Measurements from ENCODE around the gene IL10RB. TPM values are rescaled to one million over a fixed set of nuclear protein-coding genes. Genes with fewer than 3 reads are reported as not detected.

IL10RB gene
- total and polyA plus RNA-seq, 2 of the 13 experiments (the other 11 are each of a cell fraction or from before 2014, with no cell fraction given) = 17.4 to 18.2 TPM

- TF ChIP-seq SUZ12 (IDR thresholded peaks at IDR 0.05; ENCODE audit: low read depth, low read length) (no peak), EEA1 (CRISPR knock-in tag; IDR thresholded peaks at IDR 0.05; ENCODE audit: borderline replicate concordance) (no peak), TBP (CRISPR knock-in tag; IDR thresholded peaks at IDR 0.05) (no peak), RXRA (CRISPR knock-in tag; IDR thresholded peaks at IDR 0.05) (0 out of 2 replicates have a peak, but pooled peaks have one; percentile 20), MED13 (CRISPR knock-in tag; IDR thresholded peaks at IDR 0.05) (no peak), ISX (CRISPR knock-in tag; conservative IDR thresholded peaks at IDR 0.05) (no peak), ARID4A (CRISPR knock-in tag; IDR thresholded peaks at IDR 0.05; ENCODE audit: borderline replicate concordance) (peak; percentile 72; the same call in 1 of the 2 replicates), MBNL3 (CRISPR knock-in tag; conservative IDR thresholded peaks at IDR 0.05) (no peak), NFKBIZ (CRISPR knock-in tag; IDR thresholded peaks at IDR 0.05) (no peak), ZNF180 (CRISPR knock-in tag; IDR thresholded peaks at IDR 0.05; ENCODE audit: borderline replicate concordance, low read depth) (no peak), SP4 (CRISPR knock-in tag; IDR thresholded peaks at IDR 0.05) (peak; percentile 18; the same call in 1 of the 2 replicates), ZNF563 (CRISPR knock-in tag; IDR thresholded peaks at IDR 0.05) (no peak), ZNF274 (CRISPR knock-in tag; IDR thresholded peaks at IDR 0.05) (no peak), ZNF772 (CRISPR knock-in tag; IDR thresholded peaks at IDR 0.05) (no peak), U2AF1 (optimal IDR thresholded peaks at IDR 0.05; ENCODE audit: low read depth, low read length) (no peak), ZNF549 (CRISPR knock-in tag; IDR thresholded peaks at IDR 0.05) (no peak), HNRNPH1 (optimal IDR thresholded peaks at IDR 0.05; ENCODE audit: low read depth, low read length) (no peak), MLX (CRISPR knock-in tag; IDR thresholded peaks at IDR 0.05) (no peak), ETS1 (CRISPR knock-in tag; IDR thresholded peaks at IDR 0.05) (no peak)
- TF ChIP-seq, protein P1, sequence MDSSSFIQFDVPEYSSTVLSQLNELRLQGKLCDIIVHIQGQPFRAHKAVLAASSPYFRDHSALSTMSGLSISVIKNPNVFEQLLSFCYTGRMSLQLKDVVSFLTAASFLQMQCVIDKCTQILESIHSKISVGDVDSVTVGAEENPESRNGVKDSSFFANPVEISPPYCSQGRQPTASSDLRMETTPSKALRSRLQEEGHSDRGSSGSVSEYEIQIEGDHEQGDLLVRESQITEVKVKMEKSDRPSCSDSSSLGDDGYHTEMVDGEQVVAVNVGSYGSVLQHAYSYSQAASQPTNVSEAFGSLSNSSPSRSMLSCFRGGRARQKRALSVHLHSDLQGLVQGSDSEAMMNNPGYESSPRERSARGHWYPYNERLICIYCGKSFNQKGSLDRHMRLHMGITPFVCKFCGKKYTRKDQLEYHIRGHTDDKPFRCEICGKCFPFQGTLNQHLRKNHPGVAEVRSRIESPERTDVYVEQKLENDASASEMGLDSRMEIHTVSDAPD (CRISPR knock-in tag; IDR thresholded peaks at IDR 0.05) = no peak
- TF ChIP-seq, protein P2, sequence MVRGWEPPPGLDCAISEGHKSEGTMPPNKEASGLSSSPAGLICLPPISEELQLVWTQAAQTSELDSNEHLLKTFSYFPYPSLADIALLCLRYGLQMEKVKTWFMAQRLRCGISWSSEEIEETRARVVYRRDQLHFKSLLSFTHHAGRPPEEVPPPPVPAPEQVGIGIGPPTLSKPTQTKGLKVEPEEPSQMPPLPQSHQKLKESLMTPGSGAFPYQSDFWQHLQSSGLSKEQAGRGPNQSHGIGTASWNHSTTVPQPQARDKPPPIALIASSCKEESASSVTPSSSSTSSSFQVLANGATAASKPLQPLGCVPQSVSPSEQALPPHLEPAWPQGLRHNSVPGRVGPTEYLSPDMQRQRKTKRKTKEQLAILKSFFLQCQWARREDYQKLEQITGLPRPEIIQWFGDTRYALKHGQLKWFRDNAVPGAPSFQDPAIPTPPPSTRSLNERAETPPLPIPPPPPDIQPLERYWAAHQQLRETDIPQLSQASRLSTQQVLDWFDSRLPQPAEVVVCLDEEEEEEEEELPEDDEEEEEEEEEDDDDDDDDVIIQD (CRISPR knock-in tag; IDR thresholded peaks at IDR 0.05; ENCODE audit: low read depth) = no peak
Measured at GRCh38 chr21:33266050-33266788, at the start of gene IL10RB (continued).
